HG02981 (cell line): ENCODE measurements around the gene SERINC2.
"Not testable (repeated sequence)": the region's sequence is repeated elsewhere in the genome, so short reads cannot be mapped to it uniquely, and the experiment has no call there.

ENCODE experiments used
- ATAC-seq: cut with Tn5 transposase; IDR thresholded peaks from one replicate; pipeline ENCODE4 v1.9.1; 2021; ENCODE audit warnings: mild to moderate bottlenecking, moderate library complexity; ENCODE audit not compliant: unreplicated experiment

The SERINC2 gene

DNA sequence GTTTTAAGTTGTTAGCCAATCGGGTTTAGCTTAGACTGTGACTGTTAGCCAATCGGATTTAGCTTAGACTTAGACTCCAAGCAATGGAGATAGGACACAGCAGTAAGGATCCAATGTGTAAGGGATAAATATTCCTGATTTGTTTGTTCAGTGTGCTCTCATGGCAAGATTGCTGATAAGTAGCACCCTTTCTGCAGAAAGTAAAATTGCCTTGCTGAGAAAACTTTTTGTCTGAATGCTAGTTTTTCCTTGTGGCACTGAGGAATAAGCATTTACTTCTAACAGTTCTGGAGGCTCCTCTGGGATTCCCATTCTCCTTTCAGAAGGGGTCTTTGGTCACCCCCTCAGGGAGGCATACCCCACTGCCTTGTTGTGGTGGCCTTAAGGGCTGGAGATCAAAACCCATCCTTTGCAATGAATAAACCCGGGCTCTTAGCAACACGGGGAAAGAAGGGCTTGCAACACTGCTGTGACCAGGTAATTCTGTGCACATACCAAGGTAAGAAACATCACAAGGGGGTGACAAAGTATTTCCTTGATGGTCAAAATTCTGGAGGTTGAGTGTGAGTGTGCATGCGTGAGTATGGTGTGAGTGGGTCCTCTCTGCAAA lies 45.4 kb downstream of the SERINC2 start:
- ATAC-seq = no peak

DNA sequence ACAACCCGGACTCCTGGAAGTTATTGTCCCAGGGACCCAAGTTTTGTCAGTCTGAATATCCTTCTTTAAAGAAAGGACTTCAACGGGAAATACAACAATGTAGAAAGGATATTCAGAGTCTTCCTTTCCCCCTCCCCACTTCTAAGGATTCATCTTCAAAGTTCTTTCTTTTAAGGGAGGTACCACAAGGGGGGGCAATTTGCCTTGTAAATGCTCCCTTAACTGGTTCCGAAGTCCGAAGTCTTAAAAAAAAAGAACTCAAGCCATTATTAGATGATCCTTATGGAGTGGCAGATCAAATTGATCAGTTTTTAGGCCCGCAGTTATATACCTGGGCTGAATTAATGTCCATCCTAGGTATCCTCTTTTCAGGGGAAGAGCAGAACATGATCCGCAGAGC lies 47.0 kb downstream of the SERINC2 start:
- ATAC-seq = no peak

- no peak for ATAC-seq
Observed at GRCh38 chr1:31467005-31467674, 54.1 kb downstream of the SERINC2 start.

GRCh38 chr1:31470794-31471315 lies 57.8 kb downstream of the SERINC2 start:
- ATAC-seq = no peak

- ATAC-seq = not testable (repeated sequence)
Observed at GRCh38 chr1:31471452-31472313, 58.7 kb downstream of the SERINC2 start.

GRCh38 chr1:31472314-31472651 lies 59.3 kb downstream of the SERINC2 start:
- not testable (repeated sequence) for ATAC-seq

DNA sequence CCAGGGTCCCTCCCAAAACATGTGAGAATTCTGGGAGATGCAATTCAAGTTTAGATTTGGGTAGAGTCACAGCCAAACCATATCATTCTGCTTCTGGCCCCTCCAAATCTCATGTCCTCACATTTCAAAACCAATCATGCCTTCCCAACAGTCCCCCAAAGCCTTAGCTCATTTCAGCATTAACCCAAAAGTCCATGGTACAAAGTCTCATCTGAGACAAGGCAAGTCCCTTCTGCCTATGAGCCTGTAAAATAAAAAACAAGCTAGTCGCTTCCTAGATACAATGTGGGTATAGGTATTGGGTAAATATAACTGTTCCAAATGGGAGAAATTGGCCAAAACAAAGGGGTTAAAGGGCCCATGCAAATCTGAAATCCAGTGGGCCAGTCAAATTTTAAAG lies 59.7 kb downstream of the SERINC2 start:
- not testable (repeated sequence) for ATAC-seq

- ATAC-seq = not testable (repeated sequence)
Observed at GRCh38 chr1:31473508-31473907, 60.5 kb downstream of the SERINC2 start.

DNA sequence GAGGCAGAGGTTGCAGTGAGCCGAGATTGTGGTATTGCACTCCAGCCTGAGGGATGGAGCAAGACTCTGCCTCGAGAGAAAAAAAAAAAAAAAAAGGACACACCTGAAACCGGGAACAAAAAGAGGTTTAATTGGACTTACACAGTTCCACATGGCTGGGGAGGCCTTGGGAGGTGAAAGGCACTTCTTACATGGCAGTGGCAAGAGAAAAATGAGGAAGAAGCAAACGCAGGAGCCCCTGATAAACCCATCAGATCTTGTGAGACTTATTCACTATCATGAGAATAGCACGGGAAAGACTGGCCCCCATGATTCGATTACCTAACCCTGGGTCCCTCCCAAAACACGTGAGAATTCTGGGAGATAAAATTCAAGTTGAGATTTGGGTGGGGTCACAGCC lies 61.6 kb downstream of the SERINC2 start:
- ATAC-seq = not testable (repeated sequence)

GRCh38 chr1:31476891-31477846 lies 64.2 kb downstream of the SERINC2 start:
- ATAC-seq = peak; percentile 69

- no peak for ATAC-seq
Observed at GRCh38 chr1:31478167-31478566, 65.2 kb downstream of the SERINC2 start.

DNA sequence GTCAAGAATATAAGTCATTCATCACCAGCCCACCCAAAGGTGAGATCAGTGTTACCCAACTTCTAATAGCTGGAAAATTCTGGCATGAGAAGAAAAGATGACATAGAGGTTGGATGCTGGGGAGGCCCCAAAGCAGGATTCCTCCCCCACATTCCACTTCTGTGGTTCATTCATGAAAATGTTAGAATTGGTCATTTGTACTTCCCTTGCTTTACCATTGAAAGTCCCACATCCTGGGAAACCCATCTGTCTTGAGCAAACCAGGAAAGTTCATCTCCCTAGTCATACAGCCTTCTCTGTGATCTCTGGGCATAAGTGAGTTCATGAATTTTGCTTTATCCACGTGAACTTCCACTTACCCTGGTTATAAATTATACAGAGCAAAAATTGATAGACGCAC lies 66.8 kb downstream of the SERINC2 start:
- no peak for ATAC-seq

DNA sequence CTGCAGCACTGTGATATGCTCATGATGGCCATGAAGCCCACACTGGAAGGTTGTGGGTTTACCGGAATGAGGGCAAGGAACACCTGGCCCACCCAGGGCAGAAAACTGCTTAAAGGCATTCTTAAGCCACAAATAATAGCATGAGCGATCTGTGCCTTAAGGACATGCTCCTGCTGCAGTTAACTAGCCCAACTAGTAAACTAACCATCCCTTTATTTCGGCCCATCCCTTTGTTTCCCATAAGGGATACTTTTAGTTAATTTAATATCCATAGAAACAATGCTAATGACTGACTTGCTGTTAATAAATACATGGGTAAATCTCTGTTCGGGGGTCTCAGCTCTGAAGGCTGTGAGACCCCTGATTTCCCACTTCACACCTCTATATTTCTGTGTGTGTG lies 67.4 kb downstream of the SERINC2 start:
- not testable (repeated sequence) for ATAC-seq

GRCh38 chr1:31482482-31483011 lies 69.5 kb downstream of the SERINC2 start:
- peak; percentile 30 for ATAC-seq

DNA sequence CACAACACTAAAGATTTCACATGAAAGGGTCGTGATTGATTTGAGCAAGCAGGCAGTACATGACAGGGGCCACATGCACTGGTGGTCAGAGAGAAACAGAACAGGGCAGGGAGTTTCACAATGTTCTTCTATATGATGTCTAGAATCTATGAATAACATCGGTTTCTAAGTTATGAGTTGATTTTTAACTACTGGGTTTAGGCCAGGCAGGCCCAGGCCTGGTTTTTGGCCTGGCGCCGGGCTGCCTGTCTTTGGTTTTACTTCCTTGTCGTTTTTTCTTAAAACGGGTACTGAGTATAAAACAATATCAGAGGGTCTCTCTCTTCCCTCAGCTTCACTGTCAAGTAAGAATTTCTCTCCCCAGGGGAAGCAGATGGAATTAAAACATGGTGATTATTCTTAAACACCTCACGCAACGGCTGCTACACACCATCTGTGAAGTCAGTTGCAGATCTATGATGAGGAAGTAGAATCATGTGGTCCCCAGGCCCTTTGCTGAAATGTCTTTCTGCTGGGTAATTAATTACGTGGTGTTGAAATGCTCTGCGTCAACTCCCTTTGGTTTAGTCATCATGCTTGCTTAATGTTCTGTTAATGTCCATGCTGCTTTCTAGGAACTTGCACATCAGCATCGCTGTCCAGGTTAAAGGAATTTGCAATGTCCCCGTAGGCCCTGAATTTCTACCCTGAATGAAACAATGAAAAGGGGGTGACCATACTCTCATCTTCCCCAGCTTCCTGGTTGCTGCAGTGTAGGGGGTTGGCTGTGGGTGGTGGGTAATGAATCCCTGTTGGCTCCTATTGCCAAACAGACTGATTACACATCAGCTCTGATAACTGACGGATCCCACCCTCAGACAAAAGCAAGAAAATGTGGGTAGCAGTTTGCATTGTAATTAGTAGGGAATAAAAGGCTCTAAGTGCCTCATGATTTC lies 70.3 kb downstream of the SERINC2 start:
- ATAC-seq = peak; percentile 79
